ENCODE measurements around the gene SCN2B.

The SCN2B gene

DNA sequence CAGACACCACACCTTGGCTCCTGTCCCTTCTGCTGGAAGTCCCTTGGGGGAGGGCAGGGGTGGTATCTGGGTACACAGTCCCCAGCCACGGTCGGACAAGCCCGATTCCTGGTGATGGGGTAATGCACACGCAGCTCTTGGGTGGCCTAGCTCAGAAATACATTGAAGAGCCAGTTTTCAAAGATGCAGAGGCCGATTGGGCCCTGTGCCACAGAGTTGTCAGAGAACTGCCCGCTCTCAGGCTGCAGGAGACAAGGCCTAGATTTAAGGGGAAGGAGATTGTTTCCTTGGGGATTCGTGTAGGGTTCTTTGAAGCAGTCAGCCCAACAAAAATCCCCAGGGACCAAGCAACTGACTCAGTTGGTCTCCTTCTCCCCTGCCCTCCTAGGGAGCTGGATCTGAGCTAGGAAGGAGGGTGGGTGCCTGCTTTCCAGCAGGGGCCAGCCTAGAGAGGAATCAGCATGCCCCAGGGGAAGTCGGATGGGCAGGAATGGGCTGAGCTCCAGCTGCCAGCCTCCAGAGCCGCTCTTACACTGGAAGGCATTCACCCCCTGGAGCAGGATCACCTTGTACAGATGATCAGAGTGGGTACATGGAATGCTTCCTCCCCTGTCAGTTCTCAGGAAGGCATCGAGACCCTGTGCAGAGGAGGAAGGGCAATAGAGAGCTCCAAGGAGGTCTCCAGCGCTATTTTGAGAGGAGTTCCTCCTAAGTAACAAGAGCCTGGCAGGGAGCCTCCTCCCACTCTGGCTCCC, 20.5 kb downstream of the SCN2B start:
- FAIRE-seq = no peak
- DNase-seq (ENCODE audit: insufficient read length, low spot score) = no peak
- no peak for TF ChIP-seq PAX5 (IDR thresholded peaks at IDR 0.05; ENCODE audit: insufficient read depth, low read length, severe bottlenecking)
- TF ChIP-seq POLR2AphosphoS5 (IDR thresholded peaks at IDR 0.05; ENCODE audit: low read depth, low read length) = no peak
- no peak for TF ChIP-seq POLR2A (IDR thresholded peaks at IDR 0.05; ENCODE audit: low read depth, low read length)
- no peak for TF ChIP-seq SPI1 (IDR thresholded peaks at IDR 0.05; ENCODE audit: low read depth, low read length)
- TF ChIP-seq POU2F2 (IDR thresholded peaks at IDR 0.05; ENCODE audit: low read depth, low read length) = no peak
- TF ChIP-seq TAF1 (IDR thresholded peaks at IDR 0.05; ENCODE audit: low read depth, low read length) = no peak

- TF ChIP-seq POLR2A (IDR thresholded peaks at IDR 0.05; ENCODE audit: low read depth, low read length) (no peak), PAX5 (IDR thresholded peaks at IDR 0.05; ENCODE audit: insufficient read depth, low read length, severe bottlenecking) (no peak), TAF1 (IDR thresholded peaks at IDR 0.05; ENCODE audit: low read depth, low read length) (no peak), SPI1 (IDR thresholded peaks at IDR 0.05; ENCODE audit: low read depth, low read length) (no peak), POU2F2 (IDR thresholded peaks at IDR 0.05; ENCODE audit: low read depth, low read length) (no peak), POLR2AphosphoS5 (IDR thresholded peaks at IDR 0.05; ENCODE audit: low read depth, low read length) (no peak)
- DNase-seq (ENCODE audit: insufficient read length, low spot score) (no peak), FAIRE-seq (no peak)
Measured at GRCh38 chr11:118154641-118155040, 21.8 kb downstream of the SCN2B start.

DNA sequence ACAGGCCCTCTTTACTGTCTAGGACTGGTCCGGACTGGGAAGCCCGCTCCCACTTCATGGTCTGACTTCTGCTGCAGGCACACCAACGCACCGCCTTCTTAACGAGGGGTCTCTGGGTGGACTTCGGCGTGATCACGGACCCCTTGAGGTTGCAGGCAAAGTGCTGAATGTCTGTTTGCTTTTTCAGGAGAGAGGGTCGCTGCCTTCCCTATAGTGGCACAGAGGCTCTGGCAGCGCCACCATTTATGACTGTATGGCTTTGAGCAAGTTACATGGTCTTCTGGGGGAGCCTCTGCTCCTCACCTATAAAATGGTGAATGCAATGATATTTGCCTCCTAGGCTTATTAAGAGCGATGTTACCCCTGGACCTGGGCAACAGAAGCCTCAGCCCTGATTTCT, 22.5 kb downstream of the SCN2B start:
- FAIRE-seq = no peak
- TF ChIP-seq POLR2AphosphoS5 (IDR thresholded peaks at IDR 0.05; ENCODE audit: low read depth, low read length) (no peak), POLR2A (IDR thresholded peaks at IDR 0.05; ENCODE audit: low read depth, low read length) (no peak), PAX5 (IDR thresholded peaks at IDR 0.05; ENCODE audit: insufficient read depth, low read length, severe bottlenecking) (no peak), SPI1 (IDR thresholded peaks at IDR 0.05; ENCODE audit: low read depth, low read length) (no peak), TAF1 (IDR thresholded peaks at IDR 0.05; ENCODE audit: low read depth, low read length) (no peak), POU2F2 (IDR thresholded peaks at IDR 0.05; ENCODE audit: low read depth, low read length) (no peak)
- no peak for DNase-seq (ENCODE audit: insufficient read length, low spot score)

DNA sequence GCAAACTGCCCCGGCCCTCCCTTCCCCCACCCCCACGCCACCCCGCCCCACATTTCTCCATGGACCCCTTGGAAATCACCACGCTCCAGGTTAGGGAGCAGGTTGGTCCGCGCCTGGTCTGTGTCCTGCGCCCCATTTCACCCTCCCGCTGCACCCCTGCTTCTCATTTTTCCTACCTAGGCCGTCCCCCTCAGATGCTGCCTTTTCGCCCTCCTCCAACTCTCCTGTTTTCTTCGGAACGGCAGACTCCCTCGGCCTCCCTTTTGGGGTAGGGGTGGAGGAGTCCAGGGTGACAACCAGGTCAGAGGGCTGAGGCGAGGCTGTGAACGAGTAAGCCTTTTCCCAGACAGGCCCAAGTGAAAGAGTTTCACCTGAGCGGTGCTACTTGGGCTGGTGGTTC, 22.9 kb downstream of the SCN2B start:
- peak; percentile 31 for FAIRE-seq
- no peak for TF ChIP-seq TAF1 (IDR thresholded peaks at IDR 0.05; ENCODE audit: low read depth, low read length)
- no peak for TF ChIP-seq POLR2A (IDR thresholded peaks at IDR 0.05; ENCODE audit: low read depth, low read length)
- TF ChIP-seq PAX5 (IDR thresholded peaks at IDR 0.05; ENCODE audit: insufficient read depth, low read length, severe bottlenecking) = no peak
- no peak for TF ChIP-seq POU2F2 (IDR thresholded peaks at IDR 0.05; ENCODE audit: low read depth, low read length)
- no peak for TF ChIP-seq POLR2AphosphoS5 (IDR thresholded peaks at IDR 0.05; ENCODE audit: low read depth, low read length)
- TF ChIP-seq SPI1 (IDR thresholded peaks at IDR 0.05; ENCODE audit: low read depth, low read length) = no peak
- DNase-seq (ENCODE audit: insufficient read length, low spot score) = no peak

- DNase-seq (ENCODE audit: insufficient read length, low spot score) (peak; percentile 43), FAIRE-seq (peak; percentile 54)
- TF ChIP-seq POU2F2 (IDR thresholded peaks at IDR 0.05; ENCODE audit: low read depth, low read length) = no peak
- no peak for TF ChIP-seq SPI1 (IDR thresholded peaks at IDR 0.05; ENCODE audit: low read depth, low read length)
Measured at GRCh38 chr11:118152552-118153471, 23.6 kb downstream of the SCN2B start, which contains the start of gene SCN4B. SCN4B (minus strand) TSS chr11:118152823; CDS start chr11:118152673, 150 bp downstream.

DNA sequence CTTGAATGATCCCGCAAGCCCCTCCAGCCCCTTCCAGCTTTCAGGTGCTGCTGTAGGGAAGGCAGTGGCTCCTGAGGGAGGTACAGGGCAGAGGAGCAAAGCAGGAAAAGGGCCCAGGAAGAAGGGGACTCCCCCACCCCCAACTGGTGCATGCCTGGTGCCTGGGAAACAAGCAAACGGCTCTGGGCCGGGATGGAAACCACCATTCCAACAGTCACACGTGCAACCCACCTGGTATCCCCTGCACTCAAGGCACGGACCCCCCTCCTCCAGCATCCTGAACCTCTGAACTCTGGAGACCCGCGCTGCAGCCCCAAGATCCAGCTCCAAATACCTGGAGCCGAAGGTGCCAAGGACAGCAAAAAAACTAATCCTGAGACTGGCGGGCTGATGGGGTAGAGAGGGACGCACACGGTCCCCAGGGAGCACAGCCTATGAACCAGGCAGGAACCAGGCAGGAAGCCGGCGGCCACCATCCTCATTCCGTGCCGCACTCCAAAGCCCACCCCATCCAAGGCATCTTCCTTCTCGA, 24.4 kb downstream of the SCN2B start:
- no peak for FAIRE-seq
- no peak for TF ChIP-seq TAF1 (IDR thresholded peaks at IDR 0.05; ENCODE audit: low read depth, low read length)
- no peak for TF ChIP-seq POU2F2 (IDR thresholded peaks at IDR 0.05; ENCODE audit: low read depth, low read length)
- TF ChIP-seq POLR2AphosphoS5 (IDR thresholded peaks at IDR 0.05; ENCODE audit: low read depth, low read length) = no peak
- no peak for TF ChIP-seq SPI1 (IDR thresholded peaks at IDR 0.05; ENCODE audit: low read depth, low read length)
- no peak for TF ChIP-seq PAX5 (IDR thresholded peaks at IDR 0.05; ENCODE audit: insufficient read depth, low read length, severe bottlenecking)
- no peak for TF ChIP-seq POLR2A (IDR thresholded peaks at IDR 0.05; ENCODE audit: low read depth, low read length)
- no peak for DNase-seq (ENCODE audit: insufficient read length, low spot score)

DNA sequence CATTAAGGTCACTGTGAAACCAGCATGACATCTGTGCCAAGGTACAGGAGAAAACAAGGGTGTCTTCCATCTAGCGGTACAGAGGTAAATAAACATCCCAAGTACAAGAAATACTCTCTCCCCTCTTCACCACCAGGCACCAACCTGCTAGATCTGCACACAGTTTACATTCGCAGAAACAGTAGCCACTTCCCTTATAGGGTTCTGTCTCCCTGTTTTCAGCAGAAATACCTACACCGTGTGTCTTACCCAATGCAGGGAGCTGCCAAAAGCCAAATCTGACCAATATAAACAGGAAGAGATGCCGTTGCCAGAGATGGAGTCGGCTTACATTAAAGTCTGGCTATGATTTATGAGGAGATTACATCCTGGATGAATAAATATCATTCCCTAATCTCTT, 25.0 kb downstream of the SCN2B start:
- TF ChIP-seq PAX5 (IDR thresholded peaks at IDR 0.05; ENCODE audit: insufficient read depth, low read length, severe bottlenecking) (no peak), SPI1 (IDR thresholded peaks at IDR 0.05; ENCODE audit: low read depth, low read length) (no peak), POLR2AphosphoS5 (IDR thresholded peaks at IDR 0.05; ENCODE audit: low read depth, low read length) (no peak), TAF1 (IDR thresholded peaks at IDR 0.05; ENCODE audit: low read depth, low read length) (no peak), POU2F2 (IDR thresholded peaks at IDR 0.05; ENCODE audit: low read depth, low read length) (no peak), POLR2A (IDR thresholded peaks at IDR 0.05; ENCODE audit: low read depth, low read length) (no peak)
- FAIRE-seq = no peak
- DNase-seq (ENCODE audit: insufficient read length, low spot score) = no peak

DNA sequence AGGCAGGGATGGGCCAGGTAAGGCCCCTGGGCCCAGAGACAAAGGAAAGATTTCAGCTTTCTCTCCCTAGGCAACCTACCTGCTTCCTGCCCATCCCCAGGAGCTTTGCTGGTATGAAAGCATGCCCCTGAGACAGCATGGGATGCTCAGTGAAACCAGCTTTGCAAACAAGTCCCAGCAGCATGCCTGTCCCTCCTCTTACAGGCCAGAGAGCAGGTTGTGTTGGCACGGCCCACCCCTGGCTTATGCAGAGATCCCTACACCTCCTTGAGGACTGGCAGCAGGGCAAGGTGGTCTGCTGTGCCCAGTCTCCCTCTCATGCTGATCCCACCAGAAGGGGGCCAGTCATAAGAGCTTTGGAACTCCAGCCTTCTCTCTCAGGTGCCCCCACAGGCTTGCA, 26.9 kb downstream of the SCN2B start:
- FAIRE-seq (no peak), DNase-seq (ENCODE audit: insufficient read length, low spot score) (no peak)
- TF ChIP-seq POLR2AphosphoS5 (IDR thresholded peaks at IDR 0.05; ENCODE audit: low read depth, low read length) = no peak

GRCh38 chr11:118148856-118149255, 27.6 kb downstream of the SCN2B start:
- DNase-seq (ENCODE audit: insufficient read length, low spot score) = no peak
- FAIRE-seq = no peak
- TF ChIP-seq POLR2A (IDR thresholded peaks at IDR 0.05; ENCODE audit: low read depth, low read length) = no peak
- no peak for TF ChIP-seq POU2F2 (IDR thresholded peaks at IDR 0.05; ENCODE audit: low read depth, low read length)
- no peak for TF ChIP-seq PAX5 (IDR thresholded peaks at IDR 0.05; ENCODE audit: insufficient read depth, low read length, severe bottlenecking)
- no peak for TF ChIP-seq POLR2AphosphoS5 (IDR thresholded peaks at IDR 0.05; ENCODE audit: low read depth, low read length)
- no peak for TF ChIP-seq SPI1 (IDR thresholded peaks at IDR 0.05; ENCODE audit: low read depth, low read length)
- no peak for TF ChIP-seq TAF1 (IDR thresholded peaks at IDR 0.05; ENCODE audit: low read depth, low read length)
